AG04449 (cell line): ENCODE results near the gene VPS26A.
"Not testable (repeated sequence)": the region's sequence is repeated elsewhere in the genome, so short reads cannot be mapped to it uniquely, and the experiment has no call there.

Experiments used
- CTCF ChIA-PET: fragments of 350-600 bp; formaldehyde crosslinking; extraction: SDS; loops from one replicate; lab custom pipeline; 2021; ENCODE audit warnings: antibody characterized with exemption; lab: Yijun Ruan, JAX
- POLR2A ChIA-PET: fragments of 400-600, 350-600 bp; formaldehyde crosslinking; extraction: SDS; loops from one replicate; lab custom pipeline; 2020; ENCODE audit warnings: antibody characterized with exemption, inconsistent platforms; lab: Yijun Ruan, JAX
- DNase-seq: peaks from one replicate; pipeline ENCODE4 v3.0.0-alpha.2; 2010; ENCODE audit warnings: low read depth, low spot score
- H3K4me3 ChIP-seq: 2 replicates; pipeline ENCODE4 v1.5.1; 2011; ENCODE audit warnings: low read depth, mild to moderate bottlenecking, control low read depth, low read length
- TF ChIP-seq, protein P1 (sequence below): IDR thresholded peaks from one replicate; pipeline ENCODE4 v1.5.1; 2011; ENCODE audit warnings: mild to moderate bottlenecking, moderate library complexity, low read length, control low read depth, inconsistent platforms; ENCODE audit not compliant: insufficient read depth; ENCODE audit errors: missing control alignments

The VPS26A gene

GRCh38 chr10:69146759-69147158 lies 22.8 kb downstream of the VPS26A start:
- CTCF ChIA-PET: interaction anchor here (1.8 kb wide), 1 partner anchor 22 kb away, joined by 3 read pairs; no protein-coding TSS in a partner anchor

DNA sequence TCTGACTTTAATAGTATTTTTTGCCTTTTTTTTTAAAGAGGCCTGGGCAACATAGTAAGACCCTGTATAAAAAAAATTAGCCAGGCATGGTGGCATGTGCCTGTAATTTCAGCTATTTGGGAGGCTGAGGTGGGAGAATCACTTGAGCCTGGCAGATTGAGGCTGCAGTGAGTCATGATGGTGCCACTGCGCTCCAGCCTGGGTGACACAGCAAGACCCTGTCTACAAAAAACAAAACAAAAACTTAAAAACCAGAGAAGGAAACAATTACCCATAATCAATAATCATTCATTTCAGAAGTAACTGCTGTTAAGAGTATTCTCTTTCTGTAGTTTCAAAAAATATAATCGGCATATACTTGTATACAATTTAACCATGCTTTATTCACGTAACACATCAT lies 28.0 kb downstream of the VPS26A start:
- ChIA-PET POLR2A (no interaction called here), CTCF (no interaction called here)
- H3K4me3 ChIP-seq: no peak overlapping the region
- DNase-seq: no peak
- TF ChIP-seq, protein P1, sequence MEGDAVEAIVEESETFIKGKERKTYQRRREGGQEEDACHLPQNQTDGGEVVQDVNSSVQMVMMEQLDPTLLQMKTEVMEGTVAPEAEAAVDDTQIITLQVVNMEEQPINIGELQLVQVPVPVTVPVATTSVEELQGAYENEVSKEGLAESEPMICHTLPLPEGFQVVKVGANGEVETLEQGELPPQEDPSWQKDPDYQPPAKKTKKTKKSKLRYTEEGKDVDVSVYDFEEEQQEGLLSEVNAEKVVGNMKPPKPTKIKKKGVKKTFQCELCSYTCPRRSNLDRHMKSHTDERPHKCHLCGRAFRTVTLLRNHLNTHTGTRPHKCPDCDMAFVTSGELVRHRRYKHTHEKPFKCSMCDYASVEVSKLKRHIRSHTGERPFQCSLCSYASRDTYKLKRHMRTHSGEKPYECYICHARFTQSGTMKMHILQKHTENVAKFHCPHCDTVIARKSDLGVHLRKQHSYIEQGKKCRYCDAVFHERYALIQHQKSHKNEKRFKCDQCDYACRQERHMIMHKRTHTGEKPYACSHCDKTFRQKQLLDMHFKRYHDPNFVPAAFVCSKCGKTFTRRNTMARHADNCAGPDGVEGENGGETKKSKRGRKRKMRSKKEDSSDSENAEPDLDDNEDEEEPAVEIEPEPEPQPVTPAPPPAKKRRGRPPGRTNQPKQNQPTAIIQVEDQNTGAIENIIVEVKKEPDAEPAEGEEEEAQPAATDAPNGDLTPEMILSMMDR: no peak

More at GRCh38 chr10:69146759-69147158, 22.8 kb downstream of the VPS26A start:
- DNase-seq: no peak
- TF ChIP-seq, protein P1: no peak
- POLR2A ChIA-PET: no interaction called here
- H3K4me3 ChIP-seq: no peak overlapping the region

DNA sequence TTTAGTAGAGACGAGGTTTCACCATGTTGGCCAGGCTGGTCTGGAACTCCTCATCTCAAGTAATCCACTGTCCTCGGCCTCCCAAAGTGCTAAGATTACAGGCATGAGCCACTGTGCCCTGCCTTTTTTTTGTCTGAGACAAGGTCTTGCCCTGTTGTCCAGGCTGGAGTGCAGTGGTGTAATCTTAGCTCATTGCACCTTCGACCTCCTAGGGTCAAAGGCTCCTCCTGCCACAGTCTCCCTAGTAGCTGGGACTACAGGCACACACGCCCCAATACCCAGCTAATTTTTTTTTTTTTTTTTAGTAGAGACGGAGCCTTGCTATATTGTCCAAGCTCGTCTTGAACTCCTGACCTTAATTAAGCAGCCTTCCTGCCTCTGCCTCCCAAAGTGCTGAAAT lies 29.2 kb downstream of the VPS26A start:
- H3K4me3 ChIP-seq: no peak overlapping the region
- no peak for DNase-seq
- TF ChIP-seq, protein P1: no peak
- ChIA-PET POLR2A (interaction anchor here (1.0 kb wide), 1 partner anchor 9 kb away, joined by 5 read pairs; no protein-coding TSS in a partner anchor), CTCF (interaction anchor here (0.7 kb wide), 1 partner anchor 12 kb away, joined by 3 read pairs; no protein-coding TSS in a partner anchor)

DNA sequence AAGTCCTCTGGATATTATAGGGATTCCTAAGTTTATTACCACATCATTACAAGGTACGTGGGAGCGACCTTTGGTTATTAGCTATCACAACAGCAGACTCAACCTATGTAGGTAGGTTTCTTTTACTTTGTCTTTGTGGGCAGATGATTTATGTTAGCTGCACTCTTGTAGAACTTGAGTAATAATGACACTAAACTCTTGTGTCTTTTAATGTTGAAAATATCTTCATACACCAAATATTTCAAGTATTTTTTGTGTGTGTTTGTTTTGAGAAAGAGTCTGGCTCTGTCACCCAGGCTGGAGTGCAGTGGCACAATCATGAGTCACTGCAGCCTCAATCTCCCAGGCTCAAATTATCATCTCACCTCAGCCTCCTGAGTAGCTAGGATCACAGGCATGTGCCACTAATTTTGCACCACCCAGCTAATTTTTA lies 36.8 kb downstream of the VPS26A start:
- POLR2A ChIA-PET: interaction anchor here (1.1 kb wide), 1 partner anchor 103 kb away, joined by 3 read pairs; no protein-coding TSS in a partner anchor
- peak; percentile 19 for DNase-seq
- CTCF ChIA-PET: interaction anchor here (0.8 kb wide), 1 partner anchor 14 kb away, joined by 3 read pairs; no protein-coding TSS in a partner anchor

GRCh38 chr10:69168493-69168892 lies 44.5 kb downstream of the VPS26A start:
- H3K4me3 ChIP-seq: no peak overlapping the region
- CTCF ChIA-PET: interaction anchor here (1.0 to 1.1 kb wide), 2 partner anchors 26 to 161 kb away, joined by 3 read pairs; no protein-coding TSS in a partner anchor
- TF ChIP-seq, protein P1: no peak
- DNase-seq: no peak
- POLR2A ChIA-PET: no interaction called here

More for the DNA sequence above, 36.8 kb downstream of the VPS26A start:
- TF ChIP-seq, protein P1: no peak
- no peak overlapping the region for H3K4me3 ChIP-seq

- TF ChIP-seq, protein P1: no peak
- peak; percentile 9 for DNase-seq
- no peak overlapping the region for H3K4me3 ChIP-seq
- ChIA-PET CTCF (interaction anchor here (0.6 to 1.8 kb wide), 2 partner anchors 66 to 73 kb away, joined by 4 read pairs; no protein-coding TSS in a partner anchor), POLR2A (interaction anchor here (0.6 kb wide), 1 partner anchor 12 kb away, joined by 4 read pairs; no protein-coding TSS in a partner anchor)
Measured at GRCh38 chr10:69172241-69172982, 48.4 kb downstream of the VPS26A start.

GRCh38 chr10:69175326-69175725 lies 51.3 kb downstream of the VPS26A start:
- H3K4me3 ChIP-seq, DNase-seq, CTCF ChIA-PET, POLR2A ChIA-PET: not testable (repeated sequence)
